Endodermal cell (in vitro differentiated cells): Measurements from ENCODE around the gene TTC21A. TPM values are rescaled to one million over a fixed set of nuclear protein-coding genes. Genes with fewer than 3 reads are reported as not detected.

ENCODE experiments used
- DNase-seq: peaks from one replicate; pipeline ENCODE4 v3.0.0-alpha.2; 2017
- H3K27ac ChIP-seq: 2 replicates; pipeline ENCODE4 v1.5.1; 2013; ENCODE audit warnings: mild to moderate bottlenecking, low read depth, low read length, moderate library complexity
- H3K27me3 ChIP-seq: 2 replicates; pipeline ENCODE4 v1.6.1; 2013; ENCODE audit warnings: mild to moderate bottlenecking, low read length, moderate library complexity; ENCODE audit not compliant: insufficient read depth, control insufficient read depth, poor library complexity, severe bottlenecking
- H3K36me3 ChIP-seq: 2 replicates; pipeline ENCODE4 v1.7.0; 2013; ENCODE audit warnings: mild to moderate bottlenecking, low read length, moderate library complexity; ENCODE audit not compliant: control insufficient read depth, insufficient read depth
- H3K4me1 ChIP-seq: one replicate; pipeline ENCODE4 v1.7.0; 2013; ENCODE audit warnings: low read length; ENCODE audit not compliant: control insufficient read depth, insufficient read depth
- H3K4me3 ChIP-seq: 2 replicates; pipeline ENCODE4 v1.5.1; 2013; ENCODE audit warnings: mild to moderate bottlenecking, low read length, moderate library complexity
- H3K9ac ChIP-seq: 2 replicates; pipeline ENCODE4 v1.6.1; 2013; ENCODE audit warnings: mild to moderate bottlenecking, low read length, moderate library complexity; ENCODE audit not compliant: poor library complexity, severe bottlenecking; ENCODE audit errors: extremely low read depth
- H3K9me3 ChIP-seq: 2 replicates; pipeline ENCODE4 v1.6.1; 2013; ENCODE audit warnings: mild to moderate bottlenecking, low read length, moderate library complexity; ENCODE audit not compliant: control insufficient read depth
- H3K27ac Mint-ChIP-seq: 2 replicates; pipeline ENCODE4 v1.8.0; 2020; ENCODE audit warnings: mixed read lengths
- H3K27me3 Mint-ChIP-seq: 2 replicates; pipeline ENCODE4 v1.8.0; 2021; ENCODE audit warnings: mild to moderate bottlenecking, mixed read lengths; ENCODE audit not compliant: insufficient read depth
- H3K36me3 Mint-ChIP-seq: 2 replicates; pipeline ENCODE4 v1.8.0; 2020; ENCODE audit warnings: low read depth, mixed read lengths
- H3K4me1 Mint-ChIP-seq: 2 replicates; pipeline ENCODE4 v1.8.0; 2020; ENCODE audit warnings: mixed read lengths
- H3K4me3 Mint-ChIP-seq: 2 replicates; pipeline ENCODE4 v1.8.0; 2020; ENCODE audit warnings: mild to moderate bottlenecking, moderate library complexity, mixed read lengths
- H3K9me3 Mint-ChIP-seq: 2 replicates; pipeline ENCODE4 v1.8.0; 2020; ENCODE audit warnings: mild to moderate bottlenecking, mixed read lengths
- WGBS, 2 experiments: methylation state at CpG; one replicate each; pipeline versions ENCODE4 v1.1.5 to v1.1.7; 2013; ENCODE audit warnings: missing lambda C conversion rate in 2 of 2, mixed read lengths in 1 of 2; ENCODE audit not compliant: insufficient coverage in 1 of 2, insufficient read length in 1 of 2; 5-methylcytosine and 5-hydroxymethylcytosine counted together
- total RNA-seq, 2 donors: library from RNA; stranded (reverse); fragmentation: NEBNext Ultra II Directional in 1 of 2; extraction: Animal tissue kit (Norgen Biotek cat#: 25700) in 1 of 2; gene quantifications; 2 replicates in 1 of 2; 3 replicates in 1 of 2; pipeline ENCODE4 v1.2.1, GENCODE V29; 2021
- TF ChIP-seq, protein P1 (sequence below): fragments of 200-600 bp; sonication (generic); conservative IDR thresholded peaks from 2 replicates; pipeline ENCODE4 v1.5.0; 2021; ENCODE audit warnings: antibody characterized with exemption, mild to moderate bottlenecking

TTC21A gene
- total RNA-seq, 2 donors from 2014 or later = 5.7 to 5.8 TPM

DNA sequence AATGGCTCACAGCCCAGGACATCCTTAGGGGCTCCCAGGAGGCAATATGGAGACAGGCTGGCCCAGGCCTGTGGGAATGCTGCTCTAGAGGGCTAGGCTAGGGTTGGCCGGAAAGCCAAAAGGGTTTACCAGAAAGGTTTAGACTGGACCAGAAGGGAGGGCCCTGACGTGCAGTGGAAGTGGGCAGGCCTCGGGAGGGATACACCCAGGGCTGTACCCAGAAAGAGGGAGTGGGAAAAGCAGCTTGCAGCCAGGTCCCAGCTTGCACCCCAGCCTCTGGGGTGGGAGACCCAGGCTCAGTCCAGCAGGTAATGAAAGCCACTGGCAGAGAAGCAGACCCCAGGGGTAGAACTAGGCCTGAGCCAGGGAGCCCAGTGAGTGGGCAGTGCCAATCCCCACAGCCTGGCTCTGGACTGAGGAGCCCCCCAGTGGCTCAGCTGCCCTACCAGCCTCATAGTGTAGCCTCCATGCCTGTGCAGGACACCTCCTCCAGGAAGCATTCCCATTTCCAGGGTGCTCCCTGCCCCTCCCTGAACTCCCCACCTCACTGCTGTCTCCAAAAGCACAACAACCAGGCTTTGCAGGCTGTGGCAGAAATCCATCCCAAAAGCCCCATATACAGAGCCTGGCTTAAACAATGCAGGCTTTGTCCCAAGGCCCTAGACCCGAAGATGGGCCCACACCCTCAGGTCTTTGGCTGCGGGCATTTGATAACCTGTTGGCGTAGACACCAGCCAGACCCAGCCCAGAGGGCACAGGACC, 3.5 kb upstream of the TTC21A start:
- no peak overlapping the region for H3K27ac ChIP-seq
- no peaks in the 10 kb centered on the region for H3K9me3 ChIP-seq
- Mint-ChIP-seq H3K4me1 (peaks cover 16% of the 10 kb centered on the region), H3K27ac (peak overlapping the region; percentile 64), H3K9me3 (no peaks in the 10 kb centered on the region), H3K4me3 (no peak overlapping the region), H3K36me3 (peaks cover 3% of the 10 kb centered on the region), H3K27me3 (peaks cover 3% of the 10 kb centered on the region)
- H3K9ac ChIP-seq = no peak overlapping the region
- peaks cover 5% of the 10 kb centered on the region for H3K36me3 ChIP-seq
- no peaks in the 10 kb centered on the region for H3K27me3 ChIP-seq
- no peak overlapping the region for H3K4me3 ChIP-seq
- 88 to 94% methylated on average over 2 to 6 of the region's 6 CpGs for WGBS, 2 experiments
- no peaks in the 10 kb centered on the region for H3K4me1 ChIP-seq
- DNase-seq = no peak
- TF ChIP-seq, protein P1, sequence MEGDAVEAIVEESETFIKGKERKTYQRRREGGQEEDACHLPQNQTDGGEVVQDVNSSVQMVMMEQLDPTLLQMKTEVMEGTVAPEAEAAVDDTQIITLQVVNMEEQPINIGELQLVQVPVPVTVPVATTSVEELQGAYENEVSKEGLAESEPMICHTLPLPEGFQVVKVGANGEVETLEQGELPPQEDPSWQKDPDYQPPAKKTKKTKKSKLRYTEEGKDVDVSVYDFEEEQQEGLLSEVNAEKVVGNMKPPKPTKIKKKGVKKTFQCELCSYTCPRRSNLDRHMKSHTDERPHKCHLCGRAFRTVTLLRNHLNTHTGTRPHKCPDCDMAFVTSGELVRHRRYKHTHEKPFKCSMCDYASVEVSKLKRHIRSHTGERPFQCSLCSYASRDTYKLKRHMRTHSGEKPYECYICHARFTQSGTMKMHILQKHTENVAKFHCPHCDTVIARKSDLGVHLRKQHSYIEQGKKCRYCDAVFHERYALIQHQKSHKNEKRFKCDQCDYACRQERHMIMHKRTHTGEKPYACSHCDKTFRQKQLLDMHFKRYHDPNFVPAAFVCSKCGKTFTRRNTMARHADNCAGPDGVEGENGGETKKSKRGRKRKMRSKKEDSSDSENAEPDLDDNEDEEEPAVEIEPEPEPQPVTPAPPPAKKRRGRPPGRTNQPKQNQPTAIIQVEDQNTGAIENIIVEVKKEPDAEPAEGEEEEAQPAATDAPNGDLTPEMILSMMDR = no peak

DNA sequence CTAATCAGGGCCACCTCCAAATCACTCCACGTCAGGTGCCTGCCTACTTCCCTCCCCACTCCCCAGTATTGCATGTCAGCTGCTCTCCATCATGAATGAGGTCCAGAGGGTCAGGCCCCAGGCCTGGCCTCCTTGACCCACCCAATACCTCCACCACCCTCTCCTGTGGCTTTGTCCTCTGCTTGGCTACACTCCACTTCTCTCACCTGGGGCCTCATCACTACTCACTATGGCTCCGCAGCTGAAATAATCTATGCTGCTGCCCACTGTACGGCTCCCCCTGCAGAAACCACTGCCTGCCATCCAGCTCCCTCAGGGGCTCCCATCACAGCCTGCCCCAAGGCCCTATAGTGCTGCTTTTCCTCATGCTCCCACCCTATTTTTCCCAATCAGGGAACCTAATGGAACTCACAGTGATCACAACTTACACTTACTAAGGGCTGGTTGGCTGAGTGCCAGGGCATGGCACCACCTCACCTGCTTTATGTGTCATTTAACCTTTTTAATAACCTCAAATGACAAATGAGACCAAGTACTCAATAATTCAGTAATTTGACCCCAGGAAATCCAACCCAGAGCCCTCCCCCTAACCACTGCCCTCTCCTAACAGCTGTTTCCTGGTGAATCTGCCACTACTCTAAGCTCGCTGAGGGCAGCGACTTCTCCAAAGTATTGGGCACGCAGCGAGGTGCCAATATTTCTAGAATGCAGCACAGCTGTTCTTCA, 2.4 kb upstream of the TTC21A start:
- no peak overlapping the region for H3K4me3 Mint-ChIP-seq
- Histone ChIP-seq H3K4me1 (no peaks in the 10 kb centered on the region), H3K27me3 (no peaks in the 10 kb centered on the region), H3K4me3 (no peak overlapping the region), H3K36me3 (peaks cover 5% of the 10 kb centered on the region), H3K9me3 (no peaks in the 10 kb centered on the region), H3K9ac (no peak overlapping the region), H3K27ac (no peak overlapping the region)
- 94 to 95% methylated on average over 4 to 7 of the region's 7 CpGs for WGBS, 2 experiments
- H3K9me3 Mint-ChIP-seq = no peaks in the 10 kb centered on the region
- no peak for DNase-seq
- H3K4me1 Mint-ChIP-seq = peaks cover 16% of the 10 kb centered on the region
- TF ChIP-seq, protein P1 = no peak
- H3K27me3 Mint-ChIP-seq = peaks cover 6% of the 10 kb centered on the region
- H3K27ac Mint-ChIP-seq = no peak overlapping the region
- H3K36me3 Mint-ChIP-seq = peaks cover 3% of the 10 kb centered on the region

DNA sequence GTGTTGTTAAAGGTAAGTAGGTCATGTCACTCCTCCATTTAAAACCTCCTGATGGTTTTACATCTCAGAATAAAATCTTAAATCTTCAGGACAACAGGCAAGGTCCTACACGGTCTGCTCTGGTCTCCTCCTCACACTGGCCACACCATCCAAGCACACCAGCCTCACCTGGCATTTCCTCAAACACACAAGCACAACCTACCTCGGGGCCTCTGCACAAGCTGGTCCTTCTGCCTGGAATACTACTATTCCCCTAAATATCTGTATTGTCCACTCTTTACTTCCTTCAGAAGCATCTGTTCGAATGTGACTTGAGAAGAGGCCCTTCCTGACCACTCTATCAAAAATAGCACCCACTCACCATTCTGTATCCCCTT, 1.8 kb upstream of the TTC21A start:
- Mint-ChIP-seq H3K27ac (no peak overlapping the region), H3K4me1 (peaks cover 16% of the 10 kb centered on the region), H3K9me3 (no peaks in the 10 kb centered on the region), H3K36me3 (peaks cover under 1% of the 10 kb centered on the region), H3K4me3 (peak overlapping the region; percentile 96), H3K27me3 (peaks cover 6% of the 10 kb centered on the region)
- Histone ChIP-seq H3K9ac (no peak overlapping the region), H3K36me3 (no peaks in the 10 kb centered on the region), H3K27me3 (no peaks in the 10 kb centered on the region), H3K4me3 (peak overlapping the region; percentile 92), H3K27ac (no peak overlapping the region), H3K4me1 (no peaks in the 10 kb centered on the region), H3K9me3 (no peaks in the 10 kb centered on the region)
- TF ChIP-seq, protein P1 = no peak
- 86 to 100% methylated on average over 1 to 3 of the region's 3 CpGs for WGBS, 2 experiments
- no peak for DNase-seq
